RWPE1 (cell line): ENCODE results near the gene LRRC47.

ENCODE experiments used
- CTCF ChIA-PET: fragments of 350-600 bp; sonication (Branson Sonifier 250); formaldehyde crosslinking; extraction: SDS; loops from one replicate; lab custom pipeline; 2021; lab: Yijun Ruan, JAX
- POLR2A ChIA-PET: fragments of 400-600 bp; formaldehyde crosslinking; extraction: SDS; loops from one replicate; lab custom pipeline; 2020; ENCODE audit warnings: antibody characterized with exemption; ENCODE audit not compliant: low non-redundant PET; lab: Yijun Ruan, JAX
- DNase-seq: peaks from one replicate; pipeline ENCODE4 v3.0.0; 2012; ENCODE audit warnings: low spot score
- H3K27ac ChIP-seq: fragments of 450-650 bp; 2 replicates; pipeline ENCODE4 v1.5.1; 2017
- TF ChIP-seq, protein P1 (sequence below): fragments of 450-650 bp; conservative IDR thresholded peaks from 2 replicates; pipeline ENCODE4 v1.5.1; 2017; ENCODE audit warnings: low read depth, mild to moderate bottlenecking

LRRC47 gene

GRCh38 chr1:3787745-3788605, 8.3 kb downstream of the LRRC47 start:
- no peak for DNase-seq
- H3K27ac ChIP-seq, result no peak overlapping the region; the same call in 1 of the 2 replicates
- TF ChIP-seq, protein P1, sequence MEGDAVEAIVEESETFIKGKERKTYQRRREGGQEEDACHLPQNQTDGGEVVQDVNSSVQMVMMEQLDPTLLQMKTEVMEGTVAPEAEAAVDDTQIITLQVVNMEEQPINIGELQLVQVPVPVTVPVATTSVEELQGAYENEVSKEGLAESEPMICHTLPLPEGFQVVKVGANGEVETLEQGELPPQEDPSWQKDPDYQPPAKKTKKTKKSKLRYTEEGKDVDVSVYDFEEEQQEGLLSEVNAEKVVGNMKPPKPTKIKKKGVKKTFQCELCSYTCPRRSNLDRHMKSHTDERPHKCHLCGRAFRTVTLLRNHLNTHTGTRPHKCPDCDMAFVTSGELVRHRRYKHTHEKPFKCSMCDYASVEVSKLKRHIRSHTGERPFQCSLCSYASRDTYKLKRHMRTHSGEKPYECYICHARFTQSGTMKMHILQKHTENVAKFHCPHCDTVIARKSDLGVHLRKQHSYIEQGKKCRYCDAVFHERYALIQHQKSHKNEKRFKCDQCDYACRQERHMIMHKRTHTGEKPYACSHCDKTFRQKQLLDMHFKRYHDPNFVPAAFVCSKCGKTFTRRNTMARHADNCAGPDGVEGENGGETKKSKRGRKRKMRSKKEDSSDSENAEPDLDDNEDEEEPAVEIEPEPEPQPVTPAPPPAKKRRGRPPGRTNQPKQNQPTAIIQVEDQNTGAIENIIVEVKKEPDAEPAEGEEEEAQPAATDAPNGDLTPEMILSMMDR, result no peak
- ChIA-PET CTCF (no interaction called here), POLR2A (no interaction called here)

GRCh38 chr1:3787349-3787715, 9.0 kb downstream of the LRRC47 start:
- ChIA-PET CTCF (no interaction called here), POLR2A (no interaction called here)
- DNase-seq, result no peak
- H3K27ac ChIP-seq, result no peak overlapping the region
- TF ChIP-seq, protein P1, result no peak

DNA sequence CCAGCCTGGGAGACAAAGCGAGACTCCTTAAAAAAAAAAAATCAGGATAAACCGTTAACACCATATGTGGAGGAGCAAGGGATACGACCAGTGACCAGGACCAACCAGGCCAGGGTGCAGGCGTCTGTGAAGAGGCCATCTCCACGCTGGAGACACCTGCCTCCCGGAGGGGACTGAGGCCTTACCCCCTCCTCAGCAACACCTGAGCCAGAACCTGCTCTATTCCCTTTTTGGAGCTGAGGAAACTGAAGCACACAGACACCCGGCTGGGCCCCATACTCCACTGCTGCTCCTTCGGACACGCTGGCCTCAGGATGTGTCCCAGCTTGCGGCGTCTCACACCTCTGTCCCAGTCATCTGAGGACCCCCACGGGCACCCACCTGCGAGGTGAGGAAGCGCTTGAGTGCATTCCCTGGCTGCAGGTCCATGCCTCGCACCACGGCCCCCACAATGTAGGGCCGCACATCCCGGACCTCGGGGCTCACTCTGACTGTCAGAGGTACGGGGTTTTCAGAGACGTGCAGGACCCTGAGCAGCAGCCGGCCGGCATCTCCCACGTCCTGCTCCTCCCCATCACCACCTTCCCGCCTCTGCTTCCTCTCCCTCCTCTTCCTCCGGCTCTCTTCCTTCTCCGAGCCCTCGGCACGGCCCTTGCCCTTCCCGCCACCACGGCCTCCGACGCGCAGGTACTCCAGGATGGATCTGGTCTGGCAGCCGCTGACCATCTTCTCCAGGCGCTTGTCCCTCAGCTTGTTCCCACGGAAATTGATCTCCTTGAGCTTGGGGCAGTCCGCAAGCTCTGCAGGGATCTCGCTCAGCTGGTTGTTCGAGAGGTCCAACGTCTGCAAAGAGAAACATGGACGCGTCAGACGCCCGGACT, 9.6 kb downstream of the LRRC47 start:
- ChIA-PET POLR2A (no interaction called here), CTCF (no interaction called here)
- no peak overlapping the region for H3K27ac ChIP-seq
- DNase-seq, result no peak
- TF ChIP-seq, protein P1, result no peak

DNA sequence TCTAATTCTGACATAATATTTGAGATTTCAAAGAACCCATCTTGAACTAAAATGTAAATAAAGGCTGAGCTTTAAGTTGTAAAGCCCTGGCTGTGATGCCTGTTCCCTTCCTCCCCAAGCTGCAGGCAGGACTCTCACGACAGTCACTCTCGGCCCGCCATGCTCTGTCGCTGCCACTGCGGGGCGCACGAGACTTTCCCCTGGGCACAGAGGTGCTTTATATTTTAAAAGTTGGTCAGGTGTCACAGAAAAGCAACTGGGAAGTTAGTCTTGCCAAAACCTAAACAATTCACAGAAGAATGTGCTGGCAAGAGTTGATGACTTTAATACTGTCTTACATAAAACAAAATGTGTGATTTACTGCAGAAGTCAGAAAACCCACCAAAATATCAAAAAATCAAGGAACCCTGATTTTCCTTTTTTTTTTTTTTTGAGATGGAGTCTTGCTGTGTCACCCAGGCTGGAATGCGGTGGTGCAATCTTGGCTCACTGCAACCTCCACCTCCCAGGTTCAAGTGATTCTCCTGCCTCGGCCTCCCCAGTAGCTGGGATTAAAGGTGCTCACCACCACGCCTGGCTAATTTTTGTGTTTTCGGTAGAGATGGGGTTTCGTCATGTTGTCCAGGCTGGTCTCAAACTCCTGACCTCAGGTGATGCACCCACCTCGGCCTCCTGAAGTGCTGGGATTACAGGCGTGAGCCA, 10.7 kb downstream of the LRRC47 start:
- no peak for DNase-seq
- ChIA-PET POLR2A (no interaction called here), CTCF (no interaction called here)
- TF ChIP-seq, protein P1, result peak; percentile 46
- peak overlapping the region; percentile 26; the same call in 1 of the 2 replicates for H3K27ac ChIP-seq

DNA sequence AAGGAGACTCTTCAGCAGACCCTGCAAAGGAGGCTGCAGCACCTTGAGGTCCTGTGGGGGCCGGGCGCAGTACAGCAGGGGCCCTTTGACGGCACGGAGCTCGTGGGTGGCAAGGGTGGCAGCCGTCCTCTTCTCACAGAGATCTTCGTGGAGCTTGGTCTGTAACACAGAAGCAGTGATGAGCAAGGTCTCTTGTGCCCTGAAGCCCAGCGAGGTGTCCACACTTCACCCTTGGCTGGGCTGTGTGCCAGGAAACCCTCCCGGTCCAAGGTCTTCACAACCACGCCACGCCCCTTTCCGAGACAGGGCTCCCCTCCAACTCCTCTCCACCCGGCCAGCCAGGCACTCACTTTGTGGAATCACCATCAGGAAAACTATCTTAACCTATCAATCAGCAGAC, 11.3 kb downstream of the LRRC47 start:
- ChIA-PET POLR2A (no interaction called here), CTCF (no interaction called here)
- TF ChIP-seq, protein P1, result no peak
- no peak overlapping the region for H3K27ac ChIP-seq
- DNase-seq, result no peak
